Endothelial cell of umbilical vein (primary cell): ENCODE measurements around the gene SLC9C1. TPM values are rescaled to one million over a fixed set of nuclear protein-coding genes. Genes with fewer than 3 reads are reported as not detected.

Source experiments
- BruUV-seq: library from RNA; stranded (reverse); fragments of 400-500 nt; replicated peaks from 2 replicates; lab custom pipeline; 2021; lab: Mats Ljungman, UMichigan
- CTCF ChIA-PET: fragments of 300-600, 350-600 bp; sonication (Branson Sonifier 250); formaldehyde crosslinking; loops from one replicate; lab custom pipeline; 2021; ENCODE audit warnings: antibody characterized with exemption, inconsistent platforms; lab: Charles Lee
- POLR2A ChIA-PET: fragments of 300-600, 350-600 bp; sonication (Branson Sonifier 250); formaldehyde crosslinking; loops from one replicate; lab custom pipeline; 2021; ENCODE audit warnings: antibody characterized with exemption, inconsistent platforms; lab: Charles Lee
- DNase-seq: peaks from one replicate; pipeline ENCODE4 v3.0.0-alpha.2; 2011; ENCODE audit warnings: low read depth, low spot score
- FAIRE-seq: peaks from 2 replicates; lab custom pipeline; 2011; peaks lifted over from hg19 to GRCh38; lab: Jason Lieb, UNC
- H2AFZ ChIP-seq: 2 replicates; pipeline ENCODE4 v1.6.0; 2012; ENCODE audit warnings: low read depth, low read length, control low read depth, inconsistent platforms
- H3K27ac ChIP-seq: 2 replicates; pipeline ENCODE4 v1.5.1; 2011; ENCODE audit warnings: low read depth, mild to moderate bottlenecking, control low read depth, low read length, moderate library complexity; ENCODE audit not compliant: insufficient read depth
- H3K27me3 ChIP-seq, 2 experiments: 2 replicates each; pipeline versions ENCODE4 v1.6.0 to v1.6.1; 2011; ENCODE audit warnings: low read length in 2 of 2, mixed read lengths in 1 of 2; ENCODE audit not compliant: control insufficient read depth in 2 of 2, insufficient read depth in 2 of 2
- H3K36me3 ChIP-seq, 2 experiments: 2 replicates in 1 of 2; 3 replicates in 1 of 2; pipeline ENCODE4 v1.5.1; 2011; ENCODE audit warnings: low read length in 2 of 2, mild to moderate bottlenecking in 1 of 2, moderate library complexity in 1 of 2; ENCODE audit not compliant: control insufficient read depth in 2 of 2, insufficient read depth in 2 of 2; ENCODE audit errors: extremely low read depth in 1 of 2
- H3K4me1 ChIP-seq: 3 replicates; pipeline ENCODE4 v1.5.1; 2011; ENCODE audit warnings: mild to moderate bottlenecking, low read length; ENCODE audit not compliant: control insufficient read depth, insufficient read depth; ENCODE audit errors: extremely low read depth
- H3K4me2 ChIP-seq: 2 replicates; pipeline ENCODE4 v1.6.1; 2011; ENCODE audit warnings: low read length, control low read depth, mixed read lengths; ENCODE audit not compliant: insufficient read depth
- H3K4me3 ChIP-seq, 3 experiments: fragments of 200-600 bp in 1 of 3; sonication (generic), shearing (Covaris generic) in 1 of 3; replicated peaks in 1 of 3; 2 replicates each; pipeline ENCODE4 v1.5.1; 2011 to 2016; ENCODE audit warnings: control low read depth in 3 of 3, low read length in 3 of 3, mild to moderate bottlenecking in 2 of 3, inconsistent platforms in 1 of 3, low read depth in 1 of 3, moderate library complexity in 1 of 3; ENCODE audit not compliant: insufficient read depth in 1 of 3
- H3K79me2 ChIP-seq: 2 replicates; pipeline ENCODE4 v1.6.0; 2012; ENCODE audit warnings: low read length, inconsistent platforms; ENCODE audit not compliant: control insufficient read depth, insufficient read depth
- H3K9ac ChIP-seq: replicated peaks from 2 replicates; pipeline ENCODE3; 2011; ENCODE audit warnings: low read length, control low read depth; ENCODE audit not compliant: insufficient read depth; ENCODE audit errors: extremely low read depth
- H3K9me1 ChIP-seq: replicated peaks from 3 replicates; pipeline ENCODE4 v1.6.0; 2011; ENCODE audit warnings: mild to moderate bottlenecking, low read length; ENCODE audit not compliant: control insufficient read depth, insufficient read depth; ENCODE audit errors: extremely low read depth
- H3K9me3 ChIP-seq: replicated peaks from 2 replicates; pipeline ENCODE4 v1.5.1; 2012; ENCODE audit warnings: low read length, inconsistent platforms; ENCODE audit not compliant: control insufficient read depth, insufficient read depth
- H4K20me1 ChIP-seq: replicated peaks from 2 replicates; pipeline ENCODE3; 2011; ENCODE audit warnings: mild to moderate bottlenecking, low read length; ENCODE audit not compliant: control insufficient read depth, insufficient read depth; ENCODE audit errors: extremely low read depth
- FOS ChIP-seq: IDR thresholded peaks from 2 replicates; pipeline ENCODE4 v1.6.1; 2011; ENCODE audit warnings: mild to moderate bottlenecking, low read length, moderate library complexity, borderline replicate concordance; ENCODE audit not compliant: insufficient read depth
- GATA2 ChIP-seq: IDR thresholded peaks from 2 replicates; pipeline ENCODE4 v1.7.0; 2011; ENCODE audit warnings: low read depth, mild to moderate bottlenecking, moderate library complexity, mixed read lengths, low read length; ENCODE audit not compliant: insufficient read length, insufficient read depth
- JUN ChIP-seq: IDR thresholded peaks from 2 replicates; pipeline ENCODE4 v1.6.1; 2011; ENCODE audit warnings: borderline replicate concordance, low read depth; ENCODE audit not compliant: insufficient read length, insufficient read depth
- MYC ChIP-seq: IDR thresholded peaks from one replicate; pipeline ENCODE4 v1.6.1; 2011; ENCODE audit warnings: mild to moderate bottlenecking, low read depth, low read length
- POLR2A ChIP-seq: IDR thresholded peaks from 2 replicates; pipeline ENCODE4 v1.6.1; 2012; ENCODE audit warnings: low read depth, mild to moderate bottlenecking, control low read depth, low read length
- POLR2AphosphoS5 ChIP-seq: IDR thresholded peaks from 2 replicates; pipeline ENCODE4 v1.6.1; 2012; ENCODE audit warnings: low read depth, mild to moderate bottlenecking, control low read depth, low read length, moderate library complexity; ENCODE audit not compliant: insufficient read depth
- dilution Hi-C: fragments of 300-500 bp; cut with MboI; formaldehyde crosslinking; loops from one replicate; pipeline ENCODE4 v1.15.0; 2019; ENCODE audit warnings: low sequenced_read_pairs; ENCODE audit not compliant: extremely low pct_ligation_motif_present
- intact Hi-C: fragments of 100-400 bp; cut with micrococcal nuclease; formaldehyde crosslinking; loops from one replicate; pipeline ENCODE4 v1.10.0; 2022
- polyA plus RNA-seq, 4 experiments: library from polyadenylated mRNA; depleted of rRNA in 3 of 4; stranded (reverse) in 3 of 4; unstranded in 1 of 4; fragments of >200 nt; gene quantifications; 2 replicates each; pipeline versions ENCODE4 v1.2.1 to v1.2.3, GENCODE V29; 2011 to 2012; ENCODE audit warnings: missing spikeins in 1 of 4
- total RNA-seq: library from RNA; stranded (reverse); gene quantifications from 2 replicates; pipeline ENCODE4 v1.2.3, GENCODE V29; 2021
- TF ChIP-seq, protein P1 (sequence below): IDR thresholded peaks from 2 replicates; pipeline ENCODE4 v1.6.1; 2011; ENCODE audit not compliant: insufficient read depth, insufficient read length
- TF ChIP-seq, protein P2 (sequence below), 2 donors: IDR thresholded peaks; 1 replicate in 1 of 2; 2 replicates in 1 of 2; pipeline ENCODE4 v1.5.1; 2011; ENCODE audit warnings: low read length in 2 of 2, mild to moderate bottlenecking in 2 of 2, moderate library complexity in 2 of 2, control low read depth in 1 of 2, inconsistent platforms in 1 of 2, low read depth in 1 of 2; ENCODE audit not compliant: insufficient read depth in 1 of 2; ENCODE audit errors: extremely low read depth in 1 of 2

The SLC9C1 gene
- total and polyA plus RNA-seq, 2 donors (not counting 3 experiments of a cell fraction or from before 2014, with no cell fraction given): not detected

GRCh38 chr3:112321867-112322652 is 28.0 kb upstream of the SLC9C1 start:
- peaks cover 2 to 6% of the 10 kb centered on the region in 2 experiments for H3K27me3 ChIP-seq
- ChIA-PET POLR2A (interaction anchor here (0.5 to 1.1 kb wide), 2 partner anchors 9 to 1303 kb away, joined by 3 read pairs; no protein-coding TSS in a partner anchor), CTCF (interaction anchor here (0.6 to 2.7 kb wide), 13 partner anchors 8 to 222 kb away, joined by 3 to 19 read pairs (median 4); partner anchors contain the start of gene SLC9C1)
- no peak overlapping the region for H3K27ac ChIP-seq
- H3K36me3 ChIP-seq: no peaks in the 10 kb centered on the region
- intact Hi-C loops: loop anchor here (10.0 kb wide), 1 partner anchor 207 kb away; no protein-coding TSS in a partner anchor
- no peaks in the 10 kb centered on the region for H3K4me1 ChIP-seq
- H2AFZ ChIP-seq: no peak overlapping the region
- DNase-seq: no peak
- H3K9me3 ChIP-seq: no peaks in the 10 kb centered on the region
- no peak overlapping the region for H3K9ac ChIP-seq
- H4K20me1 ChIP-seq: no peaks in the 10 kb centered on the region
- H3K4me2 ChIP-seq: no peak overlapping the region
- H3K4me3 ChIP-seq: no peak overlapping the region
- H3K9me1 ChIP-seq: no peaks in the 10 kb centered on the region
- TF ChIP-seq POLR2A (no peak), JUN (no peak), POLR2AphosphoS5 (no peak)
- TF ChIP-seq, protein P1, sequence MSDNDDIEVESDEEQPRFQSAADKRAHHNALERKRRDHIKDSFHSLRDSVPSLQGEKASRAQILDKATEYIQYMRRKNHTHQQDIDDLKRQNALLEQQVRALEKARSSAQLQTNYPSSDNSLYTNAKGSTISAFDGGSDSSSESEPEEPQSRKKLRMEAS: no peak
- no TSS peak for BruUV-seq
- dilution Hi-C loops: no loop called here
- no peak for FAIRE-seq
- H3K79me2 ChIP-seq: no peaks in the 10 kb centered on the region

DNA sequence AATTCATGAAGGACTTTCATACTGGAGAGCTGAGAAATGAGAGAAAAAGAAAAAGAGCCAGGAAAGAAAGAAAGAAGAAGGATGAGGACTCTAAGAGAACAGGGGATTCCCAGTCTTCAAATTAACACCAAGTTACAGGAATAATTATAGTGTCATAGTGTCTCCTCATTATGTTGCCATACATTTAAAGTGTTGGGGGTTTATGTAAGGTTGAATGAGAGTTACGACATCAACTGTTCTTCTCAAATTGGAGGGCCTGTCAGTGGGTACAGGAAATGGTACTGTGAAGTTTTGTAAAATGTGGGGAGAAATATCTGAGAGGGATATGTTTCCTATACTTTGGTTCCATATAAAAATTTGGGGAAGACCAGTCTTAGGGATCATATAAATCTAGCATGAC is 26.7 kb upstream of the SLC9C1 start:
- ChIA-PET CTCF (interaction anchor here (1.6 to 2.5 kb wide), 4 partner anchors 16 to 211 kb away, joined by 6 to 19 read pairs (median 11); partner anchors contain the start of gene SLC9C1), POLR2A (no interaction called here)
- intact Hi-C loops: loop anchor here (10.0 kb wide), 1 partner anchor 206 kb away; no protein-coding TSS in a partner anchor
- BruUV-seq: no TSS peak
- no peaks in the 10 kb centered on the region for H3K9me1 ChIP-seq
- no peak overlapping the region for H3K9ac ChIP-seq
- DNase-seq: no peak
- H3K4me1 ChIP-seq: no peaks in the 10 kb centered on the region
- H4K20me1 ChIP-seq: no peaks in the 10 kb centered on the region
- no peak for TF ChIP-seq POLR2AphosphoS5
- no peak for TF ChIP-seq POLR2A
- TF ChIP-seq, protein P2, sequence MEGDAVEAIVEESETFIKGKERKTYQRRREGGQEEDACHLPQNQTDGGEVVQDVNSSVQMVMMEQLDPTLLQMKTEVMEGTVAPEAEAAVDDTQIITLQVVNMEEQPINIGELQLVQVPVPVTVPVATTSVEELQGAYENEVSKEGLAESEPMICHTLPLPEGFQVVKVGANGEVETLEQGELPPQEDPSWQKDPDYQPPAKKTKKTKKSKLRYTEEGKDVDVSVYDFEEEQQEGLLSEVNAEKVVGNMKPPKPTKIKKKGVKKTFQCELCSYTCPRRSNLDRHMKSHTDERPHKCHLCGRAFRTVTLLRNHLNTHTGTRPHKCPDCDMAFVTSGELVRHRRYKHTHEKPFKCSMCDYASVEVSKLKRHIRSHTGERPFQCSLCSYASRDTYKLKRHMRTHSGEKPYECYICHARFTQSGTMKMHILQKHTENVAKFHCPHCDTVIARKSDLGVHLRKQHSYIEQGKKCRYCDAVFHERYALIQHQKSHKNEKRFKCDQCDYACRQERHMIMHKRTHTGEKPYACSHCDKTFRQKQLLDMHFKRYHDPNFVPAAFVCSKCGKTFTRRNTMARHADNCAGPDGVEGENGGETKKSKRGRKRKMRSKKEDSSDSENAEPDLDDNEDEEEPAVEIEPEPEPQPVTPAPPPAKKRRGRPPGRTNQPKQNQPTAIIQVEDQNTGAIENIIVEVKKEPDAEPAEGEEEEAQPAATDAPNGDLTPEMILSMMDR (IDR thresholded peaks at IDR 0.05; ENCODE audit: extremely low read depth in 1 of 2, insufficient read depth in 1 of 2, low read depth in 1 of 2, low read length in 2 of 2): no peak
- no peak for TF ChIP-seq FOS
- TF ChIP-seq GATA2: no peak
- TF ChIP-seq JUN: no peak
- TF ChIP-seq MYC: no peak
- TF ChIP-seq, protein P1: no peak
- no peaks in the 10 kb centered on the region for H3K9me3 ChIP-seq
- no peaks in the 10 kb centered on the region for H3K36me3 ChIP-seq
- H3K4me2 ChIP-seq: no peak overlapping the region
- H3K4me3 ChIP-seq: no peak overlapping the region
- no peak for FAIRE-seq
- no peaks in the 10 kb centered on the region for H3K79me2 ChIP-seq
- no peak overlapping the region for H3K27ac ChIP-seq
- H3K27me3 ChIP-seq: peaks cover 2 to 6% of the 10 kb centered on the region in 2 experiments
- dilution Hi-C loops: no loop called here
- H2AFZ ChIP-seq: no peak overlapping the region
